GM18909 (cell line): ENCODE measurements around the gene CEBPB.
"Not testable (repeated sequence)": the region's sequence is repeated elsewhere in the genome, so short reads cannot be mapped to it uniquely, and the experiment has no call there.

Source experiments
- ATAC-seq: cut with Tn5 transposase; IDR thresholded peaks from one replicate; pipeline ENCODE4 v1.9.1; 2021; ENCODE audit warnings: mild to moderate bottlenecking; ENCODE audit not compliant: unreplicated experiment, poor library complexity

CEBPB gene

DNA sequence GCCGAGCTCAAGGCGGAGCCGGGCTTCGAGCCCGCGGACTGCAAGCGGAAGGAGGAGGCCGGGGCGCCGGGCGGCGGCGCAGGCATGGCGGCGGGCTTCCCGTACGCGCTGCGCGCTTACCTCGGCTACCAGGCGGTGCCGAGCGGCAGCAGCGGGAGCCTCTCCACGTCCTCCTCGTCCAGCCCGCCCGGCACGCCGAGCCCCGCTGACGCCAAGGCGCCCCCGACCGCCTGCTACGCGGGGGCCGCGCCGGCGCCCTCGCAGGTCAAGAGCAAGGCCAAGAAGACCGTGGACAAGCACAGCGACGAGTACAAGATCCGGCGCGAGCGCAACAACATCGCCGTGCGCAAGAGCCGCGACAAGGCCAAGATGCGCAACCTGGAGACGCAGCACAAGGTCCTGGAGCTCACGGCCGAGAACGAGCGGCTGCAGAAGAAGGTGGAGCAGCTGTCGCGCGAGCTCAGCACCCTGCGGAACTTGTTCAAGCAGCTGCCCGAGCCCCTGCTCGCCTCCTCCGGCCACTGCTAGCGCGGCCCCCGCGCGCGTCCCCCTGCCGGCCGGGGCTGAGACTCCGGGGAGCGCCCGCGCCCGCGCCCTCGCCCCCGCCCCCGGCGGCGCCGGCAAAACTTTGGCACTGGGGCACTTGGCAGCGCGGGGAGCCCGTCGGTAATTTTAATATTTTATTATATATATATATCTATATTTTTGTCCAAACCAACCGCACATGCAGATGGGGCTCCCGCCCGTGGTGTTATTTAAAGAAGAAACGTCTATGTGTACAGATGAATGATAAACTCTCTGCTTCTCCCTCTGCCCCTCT is 1.1 kb downstream of the CEBPB start:
- ATAC-seq = peak; percentile 49

DNA sequence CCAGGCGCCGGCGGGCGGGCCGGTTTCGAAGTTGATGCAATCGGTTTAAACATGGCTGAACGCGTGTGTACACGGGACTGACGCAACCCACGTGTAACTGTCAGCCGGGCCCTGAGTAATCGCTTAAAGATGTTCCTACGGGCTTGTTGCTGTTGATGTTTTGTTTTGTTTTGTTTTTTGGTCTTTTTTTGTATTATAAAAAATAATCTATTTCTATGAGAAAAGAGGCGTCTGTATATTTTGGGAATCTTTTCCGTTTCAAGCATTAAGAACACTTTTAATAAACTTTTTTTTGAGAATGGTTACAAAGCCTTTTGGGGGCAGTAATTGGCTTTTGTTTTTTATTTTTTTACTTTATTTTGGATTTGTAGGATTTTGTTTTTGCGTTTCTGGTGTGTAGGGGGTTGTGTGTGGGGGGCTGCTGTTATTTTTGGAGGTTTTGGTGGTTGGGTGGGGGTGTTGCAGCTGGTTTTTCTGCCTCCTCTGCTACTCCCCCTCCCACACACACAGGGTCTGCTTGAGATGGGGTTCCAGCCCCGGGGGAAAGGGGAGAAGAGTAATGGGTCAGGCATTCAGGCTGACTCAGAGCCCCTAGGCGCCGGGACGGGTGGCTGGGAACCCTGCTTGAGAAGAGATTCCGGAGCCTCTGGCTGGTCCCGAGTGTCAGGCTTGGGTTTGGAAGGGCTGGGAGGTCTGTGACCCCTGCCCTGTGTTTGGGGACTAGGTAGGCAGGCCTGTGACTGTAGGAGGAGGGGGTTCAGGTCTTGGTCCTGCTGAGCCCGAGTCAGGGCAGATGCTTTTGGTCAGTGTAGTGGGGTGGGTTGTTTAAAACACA is 2.0 kb downstream of the CEBPB start:
- ATAC-seq = peak; percentile 41

DNA sequence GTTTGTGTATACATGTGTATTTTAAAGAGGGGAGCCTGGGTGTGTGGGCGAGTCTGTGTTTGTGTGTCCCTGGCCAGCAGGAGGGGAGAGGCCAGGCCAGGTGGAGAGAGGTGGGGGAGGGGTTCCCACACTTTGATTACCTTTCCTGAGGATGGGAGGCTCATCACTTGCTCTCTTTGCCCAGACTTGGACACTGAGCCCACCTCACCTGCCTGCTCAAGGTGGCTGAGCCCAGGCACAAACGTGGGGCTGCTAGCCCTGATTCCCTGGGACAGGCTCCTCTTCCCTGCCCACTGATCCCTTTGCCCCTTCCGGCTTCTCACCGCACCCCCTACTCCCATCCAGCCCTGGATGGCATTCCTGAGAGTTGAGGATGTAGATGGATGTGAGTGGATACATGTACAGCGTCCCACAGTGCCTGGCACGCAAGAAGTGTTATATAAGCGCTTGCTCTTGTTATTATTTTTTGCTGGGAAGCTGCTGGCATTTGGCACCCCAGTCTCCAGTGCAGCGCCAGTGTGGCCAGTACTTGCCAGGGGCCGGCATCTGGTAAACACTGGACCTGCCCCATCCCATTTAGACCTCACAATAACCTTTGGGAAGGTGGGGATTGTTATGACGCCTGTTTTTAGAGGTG is 2.7 kb downstream of the CEBPB start:
- no peak for ATAC-seq

- no peak for ATAC-seq
Observed at GRCh38 chr20:50193836-50194421, 3.3 kb downstream of the CEBPB start.

DNA sequence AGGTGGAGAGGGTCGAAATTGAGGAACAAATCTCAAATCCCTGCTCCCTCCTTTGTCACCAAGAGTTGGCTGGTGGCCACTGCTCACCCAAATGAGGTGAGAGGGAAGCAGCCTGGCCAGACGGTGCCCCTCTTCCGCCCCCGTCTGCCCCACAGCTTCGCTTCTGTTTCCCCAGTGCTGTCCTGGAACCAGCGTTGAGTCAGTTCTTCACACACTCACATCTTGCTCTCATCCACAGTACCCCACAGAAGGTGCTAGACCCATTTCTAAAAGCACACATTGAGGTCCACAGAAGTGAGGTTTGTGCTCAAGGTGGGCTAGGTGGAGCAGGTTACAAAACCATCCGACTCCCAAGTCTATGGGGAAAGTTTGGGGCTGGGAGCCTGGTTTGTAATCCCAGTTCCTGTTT is 3.8 kb downstream of the CEBPB start:
- no peak for ATAC-seq

- ATAC-seq = no peak
Observed at GRCh38 chr20:50194831-50195523, 4.3 kb downstream of the CEBPB start.

DNA sequence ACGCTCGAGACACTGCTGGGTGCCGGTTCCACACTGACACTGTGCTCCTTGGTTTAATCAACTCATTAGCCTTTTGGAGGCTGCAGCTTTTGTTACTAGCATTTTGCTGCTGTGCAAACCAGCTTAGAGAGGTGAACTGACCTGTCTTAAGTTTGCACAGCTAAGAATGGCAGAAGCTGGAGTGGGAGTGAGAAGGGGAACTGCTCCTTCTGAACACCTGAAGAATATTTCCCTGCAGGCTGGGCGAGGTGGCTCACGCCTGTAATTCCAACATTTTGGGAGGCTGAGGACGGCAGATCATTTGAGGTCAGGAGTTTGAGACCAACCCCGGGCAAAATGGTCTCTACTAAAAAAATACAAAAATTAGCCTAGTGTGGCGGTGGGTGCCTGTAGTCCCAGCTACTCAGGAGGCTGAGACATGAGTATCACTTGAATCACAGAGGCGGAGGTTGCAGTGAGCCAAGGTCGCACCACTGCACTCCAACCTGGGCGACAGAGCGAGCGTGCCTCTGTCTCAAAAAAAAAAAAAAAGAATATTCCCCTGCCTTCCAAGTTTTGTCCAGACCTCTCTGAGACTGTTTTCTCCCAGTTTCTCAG is 5.0 kb downstream of the CEBPB start:
- no peak for ATAC-seq

- no peak for ATAC-seq
Observed at GRCh38 chr20:50196248-50196647, 5.6 kb downstream of the CEBPB start.

GRCh38 chr20:50196896-50197295 is 6.3 kb downstream of the CEBPB start:
- no peak for ATAC-seq

GRCh38 chr20:50197463-50198179 is 7.0 kb downstream of the CEBPB start:
- ATAC-seq = no peak

DNA sequence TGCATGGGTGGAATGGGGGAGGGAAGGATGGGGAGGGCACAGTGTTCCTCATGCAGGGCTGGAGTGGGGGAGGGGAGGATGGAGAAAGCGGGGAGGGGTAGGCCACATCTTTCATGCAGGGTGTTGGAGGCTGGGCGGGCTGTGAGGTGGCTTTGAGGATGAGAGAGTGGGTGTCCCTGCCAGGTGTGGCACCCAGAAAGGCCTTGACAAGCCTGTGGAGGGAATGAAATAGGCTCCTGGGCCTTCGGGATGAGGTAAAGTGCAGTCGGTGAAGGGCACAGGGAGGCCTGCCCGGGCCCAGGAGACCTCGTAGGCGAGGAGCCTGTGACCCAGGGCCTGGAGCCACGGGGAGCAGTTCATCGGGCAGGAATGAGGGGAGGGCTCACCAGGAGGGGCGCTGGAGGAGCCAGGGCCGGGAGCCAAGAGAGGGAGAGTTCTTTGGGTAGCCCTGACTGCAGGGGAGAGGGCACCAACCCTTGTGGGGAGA is 7.6 kb downstream of the CEBPB start:
- no peak for ATAC-seq

DNA sequence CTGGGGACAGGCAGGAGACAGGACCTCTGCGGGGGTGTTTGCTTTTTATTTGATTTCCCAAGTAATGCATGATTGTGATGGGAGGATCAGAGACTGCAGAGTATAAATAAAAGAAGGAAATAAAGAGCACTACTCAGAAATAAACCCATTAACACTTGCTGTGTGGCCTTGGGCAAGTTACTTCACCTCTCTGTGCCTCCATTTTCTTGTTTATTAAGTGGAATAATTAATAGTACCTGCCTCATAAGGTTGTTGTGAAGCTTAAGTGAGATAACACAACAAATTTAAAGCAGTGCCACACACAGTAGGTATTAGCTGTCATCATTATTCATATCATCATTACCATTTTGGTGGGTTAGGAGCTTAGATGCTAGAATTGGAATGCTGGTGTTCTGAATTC is 8.1 kb downstream of the CEBPB start:
- ATAC-seq = no peak

DNA sequence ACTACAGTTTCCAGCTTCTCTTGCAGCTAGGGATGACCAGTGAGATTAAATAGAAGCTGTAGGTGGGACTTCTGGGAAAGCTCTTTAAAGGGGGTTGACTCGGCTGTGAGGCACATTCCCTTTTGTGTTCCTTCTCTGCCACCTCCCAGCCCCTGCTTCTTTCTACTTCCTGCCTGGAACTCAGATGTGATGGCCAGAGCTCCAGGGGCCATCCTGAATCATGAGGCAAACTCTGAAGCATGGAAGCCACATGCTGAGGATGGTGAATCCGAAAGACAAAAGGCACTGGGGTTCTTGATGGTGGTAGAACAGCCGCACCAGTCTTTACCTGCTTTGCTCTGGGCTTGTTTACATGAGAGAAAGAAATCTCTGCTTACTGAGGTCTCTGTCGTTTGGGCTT is 9.1 kb downstream of the CEBPB start:
- ATAC-seq = no peak

GRCh38 chr20:50200482-50201104 is 10.0 kb downstream of the CEBPB start:
- no peak for ATAC-seq

DNA sequence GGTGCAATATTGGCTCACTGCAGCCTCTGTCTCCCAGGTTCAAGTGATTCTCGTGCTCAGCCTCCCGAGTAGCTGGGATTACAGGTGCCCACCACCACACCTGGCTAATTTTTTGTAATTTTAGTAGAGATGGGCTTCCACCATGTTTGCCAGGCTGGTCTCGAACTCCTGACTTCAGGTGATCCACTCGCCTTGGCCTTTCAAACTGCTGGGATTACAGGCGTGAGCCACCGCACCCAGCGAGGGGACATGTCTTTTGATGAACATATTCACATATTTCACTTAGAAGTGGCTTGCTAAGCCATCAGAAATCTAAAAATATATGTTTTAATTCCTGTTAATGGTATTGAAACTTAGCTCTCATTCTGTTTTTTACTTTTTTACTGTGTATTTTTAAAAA is 11.1 kb downstream of the CEBPB start:
- not testable (repeated sequence) for ATAC-seq

DNA sequence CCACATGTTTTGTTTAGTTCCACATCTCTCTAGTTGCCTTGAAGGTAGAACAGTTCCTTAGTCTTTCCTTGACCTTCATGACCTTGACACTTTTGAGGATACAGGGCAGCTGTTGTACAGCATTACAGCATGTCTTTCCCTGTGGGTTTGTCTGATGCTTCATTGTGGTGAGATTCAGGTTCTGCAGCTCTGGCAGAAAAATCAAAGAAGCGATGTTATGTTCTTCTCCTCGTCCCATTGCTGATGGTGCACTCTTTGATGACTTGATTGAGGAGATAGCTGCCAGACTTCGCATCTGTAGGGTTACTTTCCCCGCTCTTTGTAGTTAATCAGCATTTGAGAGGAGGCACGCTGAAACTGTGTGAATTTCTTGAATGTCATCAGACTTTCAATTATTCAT is 12.0 kb downstream of the CEBPB start:
- no peak for ATAC-seq

DNA sequence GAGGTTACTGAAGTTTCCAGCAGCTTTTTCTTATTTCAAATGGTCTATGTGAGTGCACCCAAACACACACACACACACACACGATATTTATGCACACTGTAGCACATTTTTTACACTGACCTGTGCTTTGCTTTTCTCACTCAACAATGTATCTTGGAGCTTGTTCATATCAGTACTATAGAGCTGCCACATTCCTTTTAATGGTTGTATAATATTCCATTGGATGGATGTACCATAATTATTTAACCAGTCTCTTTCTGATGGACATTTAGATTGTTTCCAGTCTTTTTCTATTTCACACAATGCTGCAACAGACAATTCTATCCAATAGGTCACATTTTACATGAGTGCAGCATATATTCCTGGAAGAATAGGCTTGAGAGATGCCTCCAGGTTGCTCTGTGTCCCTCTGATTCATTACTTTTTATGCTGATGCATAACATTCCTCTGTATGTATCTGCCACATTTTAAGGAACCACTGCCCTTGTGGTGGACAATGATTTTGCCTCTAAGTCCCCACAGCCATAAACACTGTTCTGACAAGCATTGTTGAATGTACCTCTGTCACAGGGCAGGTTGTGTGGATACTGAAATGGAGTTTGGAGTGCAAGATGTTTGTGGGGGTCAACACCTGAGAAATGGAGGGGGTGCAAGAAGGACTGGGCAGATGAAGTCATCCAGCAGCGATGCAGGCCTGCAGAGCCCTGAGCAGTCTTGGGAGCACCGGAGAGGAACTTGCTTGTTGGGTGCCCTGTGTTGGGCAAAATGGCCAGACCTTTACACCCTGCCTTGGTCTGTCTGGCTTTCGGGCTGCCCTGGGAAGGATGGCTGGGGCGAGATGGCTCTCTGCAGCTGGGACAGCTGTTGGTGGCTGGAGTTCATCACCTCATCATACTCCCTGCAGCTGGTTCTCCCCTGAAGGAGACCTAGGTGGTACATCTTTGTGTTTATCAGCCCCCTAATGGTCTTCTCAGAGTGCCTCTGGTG is 13.6 kb downstream of the CEBPB start:
- ATAC-seq = no peak
